AG10803 (cell line): ENCODE results near the gene MORN1.

ENCODE experiments used
- DNase-seq: peaks from one replicate; pipeline ENCODE4 v3.0.0; 2010; ENCODE audit warnings: low read depth
- H3K4me3 ChIP-seq: 2 replicates; pipeline ENCODE4 v1.5.1; 2011; ENCODE audit warnings: mild to moderate bottlenecking, low read length, control low read depth
- CTCF ChIP-seq: conservative IDR thresholded peaks from 2 replicates; pipeline ENCODE4 v1.5.1; 2011; ENCODE audit warnings: mild to moderate bottlenecking, low read length, control low read depth, inconsistent platforms

The MORN1 gene

GRCh38 chr1:2435746-2436355, 44.5 kb upstream of the MORN1 start:
- TF ChIP-seq CTCF, result no peak
- no peak overlapping the region for H3K4me3 ChIP-seq
- DNase-seq, result no peak

- no peak overlapping the region for H3K4me3 ChIP-seq
- no peak for DNase-seq
- no peak for TF ChIP-seq CTCF
Observed at GRCh38 chr1:2435091-2435490, 43.7 kb upstream of the MORN1 start.

GRCh38 chr1:2433936-2434655, 42.7 kb upstream of the MORN1 start:
- no peak for DNase-seq
- no peak for TF ChIP-seq CTCF

GRCh38 chr1:2433196-2433595, 41.8 kb upstream of the MORN1 start:
- TF ChIP-seq CTCF, result no peak
- H3K4me3 ChIP-seq, result no peak overlapping the region
- DNase-seq, result no peak

More at GRCh38 chr1:2433936-2434655, 42.7 kb upstream of the MORN1 start:
- H3K4me3 ChIP-seq, result no peak overlapping the region

- no peak for TF ChIP-seq CTCF
- H3K4me3 ChIP-seq, result no peak overlapping the region
- DNase-seq, result no peak
Observed at GRCh38 chr1:2432441-2432844, 41.1 kb upstream of the MORN1 start.

- H3K4me3 ChIP-seq, result no peak overlapping the region
- TF ChIP-seq CTCF, result no peak
- DNase-seq, result no peak
Observed at GRCh38 chr1:2431518-2431917, 40.2 kb upstream of the MORN1 start.

GRCh38 chr1:2431103-2431502, 39.7 kb upstream of the MORN1 start:
- no peak for DNase-seq
- TF ChIP-seq CTCF, result no peak
- no peak overlapping the region for H3K4me3 ChIP-seq
